ENCODE results near the gene B9D1. TPM values are rescaled to one million over a fixed set of nuclear protein-coding genes. Genes with fewer than 3 reads are reported as not detected.

Gene B9D1
- total RNA-seq, 1 experiment from 2014 or later, result 20.0 TPM

GRCh38 chr17:19303367-19303776 lies 59.2 kb downstream of the B9D1 start (continued):
- TF ChIP-seq REST (IDR thresholded peaks at IDR 0.05; ENCODE audit: low read depth) (no peak), ZFX (IDR thresholded peaks at IDR 0.05) (no peak), ELF1 (IDR thresholded peaks at IDR 0.05; ENCODE audit: borderline replicate concordance, low read depth) (no peak)

- intact Hi-C loops (cut with micrococcal nuclease), result no loop called here
- Histone ChIP-seq H4K20me1 (ENCODE audit: insufficient read depth) (no peaks in the 10 kb centered on the region), H3K9ac (ENCODE audit: low read length) (no peak overlapping the region), H3K36me3 (ENCODE audit: control insufficient read depth in 1 of 2, insufficient read depth in 2 of 2, low read length in 2 of 2) (no peaks in the 10 kb centered on the region; a peak in 2 of 4 replicates), H3K79me2 (ENCODE audit: insufficient read depth, low read length) (peaks cover 41% of the 10 kb centered on the region; the same call in 1 of the 2 replicates), H3K4me3 (replicated peaks in 1 of 2; ENCODE audit: low read depth in 1 of 2, low read length in 2 of 2) (no peak overlapping the region), H3K27ac (ENCODE audit: low read depth, low read length) (no peak overlapping the region), H3K4me1 (ENCODE audit: control insufficient read depth in 1 of 2, insufficient read depth in 2 of 2, low read length in 2 of 2) (peaks cover 0 to 5% of the 10 kb centered on the region in 2 experiments; a peak in 1 of 4 replicates), H3K27me3 (ENCODE audit: insufficient read depth, low read length) (no peaks in the 10 kb centered on the region), H3K9me2 (ENCODE audit: insufficient read depth) (no peaks in the 10 kb centered on the region), H2AFZ (ENCODE audit: low read depth, low read length, poor library complexity, severe bottlenecking) (no peak overlapping the region), H3K9me3 (ENCODE audit: control insufficient read depth in 1 of 2, insufficient read depth in 1 of 2, low read depth in 1 of 2, low read length in 2 of 2) (no peaks in the 10 kb centered on the region), H3K4me2 (ENCODE audit: low read length) (no peak overlapping the region)
- ATAC-seq (no peak), DNase-seq (ENCODE audit: low read depth, low spot score) (no peak)
- no TSS peak for BruUV-seq (replicated peaks)
- ChIA-PET RAD21 (ENCODE audit: low non-redundant PET in 1 of 2, low total read pairs in 2 of 2, uncharacterized antibody in 2 of 2, unreplicated experiment in 2 of 2) (no interaction called here), CTCF (no interaction called here), POLR2A (no interaction called here)
- no peak for TF ChIP-seq ATF3 (IDR thresholded peaks at IDR 0.05)
- TF ChIP-seq CBX3 (IDR thresholded peaks at IDR 0.05; ENCODE audit: low read depth), result no peak
- TF ChIP-seq JUND (IDR thresholded peaks at IDR 0.05), result no peak
- TF ChIP-seq TCF7L2 (IDR thresholded peaks at IDR 0.05; ENCODE audit: borderline replicate concordance, extremely low read depth, insufficient read depth, insufficient read length), result no peak
- TF ChIP-seq ZBTB33 (IDR thresholded peaks at IDR 0.05; ENCODE audit: extremely low read depth, insufficient replicate concordance, low read length), result no peak
- no peak for TF ChIP-seq POLR2AphosphoS5 (IDR thresholded peaks at IDR 0.05; ENCODE audit: low read depth, low read length)
- TF ChIP-seq REST (IDR thresholded peaks at IDR 0.05; ENCODE audit: low read depth), result no peak
- TF ChIP-seq SIN3A (IDR thresholded peaks at IDR 0.05; ENCODE audit: low read depth), result no peak
- no peak for TF ChIP-seq SRF (IDR thresholded peaks at IDR 0.05; ENCODE audit: low read depth)
- TF ChIP-seq SP1 (IDR thresholded peaks at IDR 0.05; ENCODE audit: low read depth), result no peak
- TF ChIP-seq EZH2 (IDR thresholded peaks at IDR 0.05), result no peak
- no peak for TF ChIP-seq POLR2A (IDR thresholded peaks at IDR 0.05; ENCODE audit: borderline replicate concordance, extremely low read depth, insufficient read depth, insufficient read length)
- TF ChIP-seq ZFX (IDR thresholded peaks at IDR 0.05), result no peak
- TF ChIP-seq ELF1 (IDR thresholded peaks at IDR 0.05; ENCODE audit: borderline replicate concordance, low read depth), result no peak
Observed at GRCh38 chr17:19302791-19303331, 59.7 kb downstream of the B9D1 start.

Data from HCT116 (cell line).